ENCODE results near the gene ST6GALNAC2.
"Not testable (repeated sequence)": the region's sequence is repeated elsewhere in the genome, so short reads cannot be mapped to it uniquely, and the experiment has no call there.

The ST6GALNAC2 gene

DNA sequence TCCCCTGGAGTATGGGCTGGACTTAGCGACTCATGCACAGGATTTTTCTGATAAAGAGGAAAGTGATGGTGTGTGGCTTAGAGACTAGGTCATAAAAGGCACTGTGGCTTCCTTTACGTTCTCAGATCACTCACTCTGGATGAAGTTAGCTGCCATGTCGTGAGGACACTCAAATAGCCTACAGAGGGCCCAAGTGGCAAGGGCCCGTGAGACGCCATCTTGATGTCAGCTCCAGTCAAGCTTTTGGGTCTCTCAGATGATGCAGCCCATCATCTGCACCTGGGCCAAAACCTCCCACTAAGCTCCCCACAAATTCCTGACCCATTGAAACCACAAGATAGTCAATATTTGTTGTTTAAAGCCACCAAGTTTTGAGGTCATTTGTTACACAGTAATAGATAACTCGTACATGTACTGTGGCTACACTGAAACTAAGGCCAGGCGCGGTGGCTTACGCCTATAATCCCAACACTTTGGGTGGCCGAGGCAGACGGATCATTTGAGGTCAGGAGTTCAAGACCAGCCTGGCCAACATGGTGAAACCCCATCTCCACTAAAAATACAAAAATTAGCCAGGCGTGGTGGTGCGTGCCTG, 14.7 kb downstream of the ST6GALNAC2 start:
- DNase-seq (ENCODE audit: low read depth in 4 of 4, low spot score in 1 of 4): no peak

DNA sequence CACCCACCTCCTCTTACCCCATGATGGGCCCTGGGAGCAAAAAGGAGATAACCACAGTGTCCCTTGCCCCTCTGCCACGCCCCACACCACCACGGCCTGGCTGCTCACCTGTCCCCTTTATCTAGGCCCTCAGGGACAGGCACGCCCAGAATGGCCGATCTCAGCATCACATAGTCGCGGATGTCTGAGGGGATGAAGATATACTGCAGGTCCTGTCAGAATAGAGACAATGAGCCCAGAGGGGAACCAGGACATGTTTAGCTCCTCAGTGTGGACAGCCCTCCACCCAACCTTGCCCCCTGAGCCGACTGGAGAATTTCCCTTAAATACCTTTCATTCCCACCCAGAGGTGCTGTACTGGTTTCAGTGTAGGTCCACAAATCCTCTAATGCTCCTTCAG, 15.2 kb downstream of the ST6GALNAC2 start:
- DNase-seq (ENCODE audit: low read depth in 4 of 4, low spot score in 1 of 4): no peak

DNA sequence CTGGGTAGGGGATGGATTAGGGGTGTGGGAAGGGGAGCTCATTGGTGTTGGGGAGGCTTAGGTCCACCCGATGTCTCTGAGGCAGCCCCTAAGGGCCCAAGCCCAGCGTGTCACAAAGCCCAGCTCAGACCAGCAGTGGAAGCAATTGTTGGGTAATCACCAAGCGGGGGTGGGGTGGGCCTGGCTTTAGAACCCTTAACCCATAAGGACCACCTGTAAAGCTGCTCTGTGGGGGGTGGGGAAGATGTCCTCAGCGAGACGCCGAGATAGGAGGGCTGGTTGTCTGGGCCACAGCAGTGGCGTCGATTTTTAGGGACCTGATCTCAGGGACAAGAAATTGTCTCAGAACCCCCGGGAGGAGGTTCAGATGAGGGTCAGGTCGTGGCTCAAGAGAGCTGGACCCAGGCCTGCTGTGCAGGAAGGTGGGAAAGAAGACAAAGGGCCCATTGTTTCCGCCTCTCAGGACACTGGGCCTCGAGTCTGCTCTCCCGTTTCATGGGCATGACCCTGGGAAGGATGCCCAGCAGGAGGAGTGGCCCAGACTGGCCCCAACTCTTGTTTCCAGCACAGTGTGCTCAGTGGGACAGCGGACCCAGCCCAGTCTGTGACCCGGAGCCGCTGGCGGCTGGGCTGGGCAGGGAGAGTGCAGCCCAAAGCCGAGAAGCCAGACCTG, 15.9 kb downstream of the ST6GALNAC2 start:
- no peak for DNase-seq (ENCODE audit: low read depth in 4 of 4, low spot score in 1 of 4)

DNA sequence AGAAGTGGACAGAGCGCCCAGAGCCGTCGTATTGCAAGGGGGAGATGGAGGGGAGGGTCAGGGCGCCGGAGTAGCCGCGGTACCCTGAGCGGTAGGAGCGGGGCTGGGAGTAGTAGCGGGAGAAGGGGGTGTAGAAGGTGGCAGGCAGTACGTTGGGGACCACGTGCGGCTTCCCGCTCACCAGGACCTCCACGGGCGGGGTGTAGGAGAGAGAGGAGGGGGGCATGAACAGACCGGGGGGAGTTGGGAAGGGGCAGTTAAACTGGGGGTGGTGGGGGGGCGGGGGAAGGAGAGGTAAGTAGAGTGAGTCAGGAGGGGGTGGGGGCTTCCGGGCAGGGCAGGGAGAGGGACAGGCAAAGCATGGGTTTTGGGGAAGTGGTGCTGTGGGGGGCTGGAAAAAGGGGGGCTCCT, 16.8 kb downstream of the ST6GALNAC2 start:
- no peak for DNase-seq (ENCODE audit: low read depth in 4 of 4, low spot score in 1 of 4)

DNA sequence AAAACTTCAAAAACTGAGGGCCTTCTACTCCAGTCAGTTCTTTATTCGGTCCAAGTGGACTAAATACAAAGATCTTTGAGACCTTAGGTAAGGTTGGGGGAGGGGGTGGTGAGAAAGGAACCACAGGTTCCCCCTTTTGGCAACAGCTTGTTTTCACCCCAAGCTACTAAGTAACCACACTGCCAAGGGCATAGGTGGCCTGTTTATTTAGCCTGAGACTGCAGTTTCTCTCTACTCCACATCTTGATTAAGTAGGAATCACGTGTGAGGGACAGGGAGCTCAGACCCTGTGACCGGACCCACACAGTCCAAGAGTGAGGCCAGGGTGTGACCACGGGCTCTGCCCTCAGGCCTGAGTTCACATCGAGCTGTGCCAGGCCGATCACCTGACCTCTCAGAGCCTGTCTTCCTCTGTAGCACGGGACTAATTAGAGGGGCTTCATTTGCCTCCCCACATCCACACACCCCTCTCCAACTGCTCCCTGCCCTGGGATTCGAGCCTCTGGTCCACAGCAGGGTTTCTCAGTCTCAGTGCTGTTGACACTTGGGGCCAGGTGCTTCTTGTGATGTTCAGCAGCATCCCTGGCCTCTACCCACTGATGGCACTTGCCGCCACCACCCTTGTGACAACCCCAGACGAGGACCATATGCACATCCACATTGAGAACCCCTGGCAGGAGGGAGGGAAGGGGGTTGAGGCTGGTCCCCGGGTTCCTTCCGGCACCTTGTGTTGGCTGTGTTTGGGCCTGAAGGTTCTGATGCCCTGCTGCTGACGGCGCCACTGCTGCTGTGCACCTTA, 17.8 kb downstream of the ST6GALNAC2 start:
- no peak for DNase-seq (ENCODE audit: low read depth in 4 of 4, low spot score in 1 of 4)

DNA sequence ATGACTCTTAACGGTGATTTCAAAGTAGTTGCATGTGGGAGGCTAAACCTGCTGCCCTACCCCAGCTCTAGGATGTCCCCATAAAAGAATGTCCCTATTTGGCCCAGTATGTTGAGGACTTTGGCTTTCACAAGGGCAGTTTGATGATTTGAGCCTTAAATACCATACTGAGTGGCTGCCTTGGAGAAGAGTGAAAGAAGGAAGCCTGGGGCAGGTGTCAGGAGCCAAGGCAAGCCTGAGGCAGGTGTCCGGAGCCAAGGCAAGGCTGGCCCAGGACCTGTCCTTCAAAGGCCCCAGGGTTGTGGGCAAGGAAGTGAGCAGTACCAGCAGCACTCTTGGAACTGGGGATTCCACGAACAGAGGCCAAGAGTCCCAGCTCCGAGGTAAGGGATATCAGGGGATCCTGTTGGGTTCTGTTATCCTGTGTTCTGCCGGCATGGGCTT, 18.6 kb downstream of the ST6GALNAC2 start:
- DNase-seq (ENCODE audit: low read depth in 4 of 4, low spot score in 1 of 4): no peak

DNA sequence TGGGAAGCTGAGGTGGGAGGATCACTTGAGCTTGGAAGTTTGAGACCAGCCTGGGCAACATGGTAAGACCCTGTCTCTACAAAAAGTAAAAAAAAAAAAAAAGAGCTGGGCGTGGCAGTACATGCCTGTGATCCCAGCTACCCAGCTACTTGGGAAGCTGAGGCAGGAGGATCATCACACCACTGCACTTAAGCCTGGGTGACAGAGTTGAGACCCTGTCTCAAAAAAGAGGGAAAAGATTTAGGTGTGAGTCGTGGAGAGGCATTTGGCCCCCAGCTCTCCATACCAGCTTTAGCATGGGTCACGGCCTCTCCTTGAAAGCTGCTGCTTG, 19.1 kb downstream of the ST6GALNAC2 start:
- no peak for DNase-seq (ENCODE audit: low read depth in 4 of 4, low spot score in 1 of 4)

DNA sequence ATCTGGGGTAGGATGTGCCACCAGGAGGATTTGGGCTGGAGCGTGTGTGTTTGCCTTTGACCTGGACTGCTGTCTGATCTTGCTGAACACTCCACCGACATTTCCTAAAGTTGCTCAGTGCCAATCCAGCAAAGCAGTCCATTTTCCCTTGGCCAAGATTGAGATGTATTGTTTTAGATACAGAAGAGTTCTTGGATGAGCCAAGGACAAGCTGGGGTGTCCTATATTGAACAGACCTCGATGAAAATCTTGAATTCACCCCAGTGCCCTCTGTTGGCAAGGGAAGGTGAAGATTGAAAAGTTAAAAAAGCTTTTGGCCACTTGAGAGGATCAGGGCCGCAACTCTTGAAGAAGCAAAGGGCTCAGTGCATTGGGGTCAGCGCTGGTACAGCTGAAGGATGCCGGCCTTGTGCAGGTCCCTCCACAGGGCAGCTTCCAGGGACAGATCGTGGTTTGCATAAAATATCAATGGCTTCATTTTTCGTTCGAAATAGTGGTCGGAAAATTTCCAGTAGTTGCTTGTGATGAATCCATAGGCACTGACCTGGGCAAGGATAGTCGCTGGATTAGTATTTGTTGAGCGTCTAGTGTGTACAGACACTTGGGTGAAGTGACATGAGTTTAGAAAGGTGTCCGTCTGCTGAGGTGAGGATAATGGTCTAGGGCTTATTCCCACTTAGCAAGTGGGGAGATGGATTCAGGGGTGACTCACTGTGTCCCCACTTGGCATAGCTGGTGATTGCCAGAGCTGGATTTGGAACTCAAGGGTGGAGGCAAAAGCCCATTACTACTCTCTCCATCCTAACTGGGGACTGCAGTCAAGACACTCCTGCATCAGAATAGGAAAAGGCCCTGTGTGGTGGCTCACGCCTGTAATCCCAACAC, 19.7 kb downstream of the ST6GALNAC2 start:
- DNase-seq (ENCODE audit: low read depth in 4 of 4, low spot score in 1 of 4): no peak

DNA sequence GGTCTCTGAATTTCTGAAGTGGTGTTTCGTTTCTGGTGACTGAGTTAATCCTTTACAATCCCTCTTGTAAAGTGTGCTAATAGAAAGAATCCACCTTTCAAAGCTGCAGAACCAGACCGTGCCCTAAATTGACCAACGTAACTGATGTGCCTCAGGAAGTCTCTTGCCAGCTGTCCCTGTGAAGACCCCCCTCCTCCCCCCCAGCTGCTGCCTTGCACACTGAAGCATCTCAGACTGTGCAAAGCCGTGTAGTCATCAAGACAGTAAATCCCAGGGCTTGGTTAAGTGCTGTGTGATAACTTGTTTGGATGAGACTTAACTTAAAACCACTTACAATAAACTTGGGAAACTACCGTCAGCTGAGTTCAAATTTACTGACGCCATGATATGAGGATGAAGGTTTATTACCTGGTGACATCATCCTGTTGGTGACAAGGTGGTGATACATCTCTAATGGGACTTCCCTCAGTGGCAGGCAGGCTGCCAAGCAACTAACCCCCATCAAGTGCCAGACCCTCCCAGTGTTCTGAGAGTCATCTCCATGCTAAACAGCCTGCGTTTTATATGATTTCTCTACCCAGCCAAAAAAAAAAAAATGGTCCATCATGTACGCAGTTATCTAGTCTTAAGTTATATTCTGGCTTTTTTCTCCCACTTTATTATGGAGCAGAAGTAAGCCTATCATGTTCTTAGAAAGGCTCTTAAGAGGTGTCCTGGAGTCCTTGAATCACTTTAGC, 20.5 kb downstream of the ST6GALNAC2 start:
- DNase-seq (ENCODE audit: low read depth in 4 of 4, low spot score in 1 of 4): not testable (repeated sequence)

DNA sequence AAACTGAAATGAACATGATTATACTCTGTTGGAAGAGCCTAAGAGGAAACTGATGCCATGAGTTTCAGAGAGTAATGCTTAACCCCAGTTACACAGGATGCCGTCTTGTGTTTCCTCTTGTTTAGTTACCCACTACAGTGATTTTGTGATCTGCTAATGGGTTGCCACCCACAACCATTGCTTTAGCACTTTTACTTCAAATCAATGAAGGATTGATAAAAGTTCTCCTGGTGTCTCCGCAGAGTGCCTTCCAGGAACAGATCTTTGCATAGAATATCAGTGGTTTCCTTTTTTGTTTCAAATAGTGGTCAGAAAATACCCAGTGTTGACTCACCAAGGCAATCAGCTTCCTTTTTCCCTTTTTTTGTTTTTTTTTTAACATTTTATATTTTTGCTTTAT, 22.3 kb downstream of the ST6GALNAC2 start:
- not testable (repeated sequence) for DNase-seq (ENCODE audit: low read depth in 4 of 4, low spot score in 1 of 4)

DNA sequence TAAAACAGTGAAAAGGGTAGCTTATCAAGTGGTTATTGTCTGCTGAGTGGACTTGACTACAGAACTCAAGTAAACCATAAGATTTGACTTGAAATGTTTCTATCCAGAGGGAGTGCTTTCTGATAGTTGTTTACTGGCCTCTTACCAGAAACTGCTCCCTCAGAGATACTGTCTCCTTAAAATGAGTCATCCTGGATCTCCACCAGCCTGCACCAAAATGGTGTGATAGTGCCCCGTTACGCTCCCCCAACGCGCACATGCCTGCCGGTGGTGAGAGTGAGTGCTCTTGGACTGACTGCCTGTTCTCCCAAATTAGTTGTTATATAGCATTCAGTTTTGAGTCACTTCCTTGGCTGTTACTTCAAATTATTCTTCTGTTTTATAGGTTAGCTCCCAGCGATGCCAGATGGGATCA, 22.9 kb downstream of the ST6GALNAC2 start:
- DNase-seq (ENCODE audit: low read depth in 4 of 4, low spot score in 1 of 4): no peak

DNA sequence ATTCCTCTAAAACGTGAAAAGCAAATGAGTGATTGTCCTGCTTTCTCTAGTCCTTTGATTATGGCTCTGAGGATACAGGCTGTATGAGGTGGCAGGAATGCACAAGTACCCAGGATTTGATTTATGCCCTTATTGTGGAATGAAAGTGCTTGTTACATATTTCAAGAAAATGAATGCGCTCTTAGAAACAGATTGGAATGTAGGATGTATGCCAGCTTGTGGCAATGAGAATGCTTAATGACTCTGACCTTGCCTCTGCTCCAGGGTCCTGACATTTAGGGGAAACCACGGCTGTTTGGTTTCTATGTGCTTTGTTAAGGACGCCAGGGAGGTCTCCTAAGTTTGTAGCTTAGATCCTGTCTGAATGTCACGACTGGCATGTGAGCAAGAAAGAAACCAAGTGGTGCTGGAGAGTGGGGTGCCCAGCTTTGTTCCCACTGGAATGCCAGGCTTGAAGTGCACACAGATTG, 23.8 kb downstream of the ST6GALNAC2 start:
- no peak for DNase-seq (ENCODE audit: low read depth in 4 of 4, low spot score in 1 of 4)

DNA sequence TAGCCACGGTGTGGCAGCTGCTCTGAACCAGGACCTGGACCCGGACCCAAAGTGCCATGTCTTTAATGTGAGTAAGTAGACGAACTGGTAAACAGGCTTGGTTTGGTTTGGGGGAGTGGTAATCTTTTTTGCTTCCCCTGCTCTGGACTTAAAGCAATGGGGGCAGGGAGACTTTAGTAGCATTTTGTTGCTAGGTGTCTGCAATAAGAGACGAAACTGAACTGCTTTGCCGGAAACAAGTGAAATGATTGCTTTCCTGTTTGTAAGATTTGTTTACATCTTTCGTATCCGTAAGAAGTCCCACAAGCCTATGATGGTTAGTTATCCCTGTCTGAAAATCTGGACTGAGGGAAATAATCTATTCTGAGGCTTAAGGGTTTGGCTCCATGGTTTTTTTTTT, 24.3 kb downstream of the ST6GALNAC2 start:
- DNase-seq (ENCODE audit: low read depth in 4 of 4, low spot score in 1 of 4): no peak

DNA sequence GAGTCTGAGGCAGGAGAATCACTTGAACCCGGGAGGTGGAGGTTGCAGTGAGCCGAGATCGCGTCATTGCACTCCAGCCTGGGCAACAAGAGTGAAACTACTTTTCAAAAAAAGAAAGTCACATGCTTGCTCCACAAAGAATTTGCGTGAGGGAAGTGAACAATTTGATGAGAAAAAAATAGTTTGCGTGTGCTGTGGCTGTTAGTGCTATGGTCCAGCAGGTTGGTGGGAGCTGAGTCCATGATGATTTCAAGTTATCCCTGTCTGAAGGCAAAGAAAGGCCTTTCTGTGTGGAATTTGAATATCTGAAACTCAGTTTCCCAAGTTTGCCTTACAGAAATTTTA, 24.8 kb downstream of the ST6GALNAC2 start:
- DNase-seq (ENCODE audit: low read depth in 4 of 4, low spot score in 1 of 4): no peak

DNA sequence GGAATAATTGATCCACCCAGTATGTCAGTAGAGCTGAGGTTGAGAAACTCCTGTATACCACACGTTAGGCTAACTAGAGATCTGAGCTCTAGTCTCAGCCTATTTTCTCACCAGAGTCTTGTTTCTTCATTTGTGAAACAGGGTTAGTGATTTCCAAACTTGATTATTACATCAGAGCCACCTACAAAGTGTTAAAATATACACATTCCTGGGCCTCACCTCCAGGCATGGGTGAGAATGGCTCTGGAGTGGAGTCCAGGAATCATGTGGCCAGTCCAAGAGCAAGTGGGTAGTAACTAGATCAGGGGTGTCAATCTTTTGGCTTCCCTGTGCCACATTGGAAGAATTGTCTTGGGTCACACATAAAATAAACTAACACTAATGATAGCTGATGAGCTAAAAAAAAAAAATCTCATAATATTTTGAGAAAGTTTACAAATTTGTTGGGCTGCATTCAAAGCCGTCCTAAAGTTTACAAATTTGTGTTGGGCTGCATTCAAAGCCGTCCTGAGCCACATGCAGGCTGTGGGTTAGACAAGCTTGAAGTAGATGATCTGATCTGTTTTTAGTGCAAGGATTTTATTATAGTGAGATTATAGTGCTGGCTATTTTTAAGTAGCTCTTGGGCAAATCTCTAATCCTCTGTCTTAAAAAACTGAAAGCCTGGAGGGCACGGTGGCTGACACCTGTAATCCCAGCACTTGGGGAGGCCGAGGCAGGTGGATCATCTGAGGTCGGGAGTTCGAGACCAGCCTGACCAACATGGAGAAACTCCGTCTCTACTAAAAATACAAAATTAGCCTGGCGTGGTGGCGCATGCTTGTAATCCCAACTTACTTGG, 25.4 kb downstream of the ST6GALNAC2 start:
- no peak for DNase-seq (ENCODE audit: low read depth in 4 of 4, low spot score in 1 of 4)

DNA sequence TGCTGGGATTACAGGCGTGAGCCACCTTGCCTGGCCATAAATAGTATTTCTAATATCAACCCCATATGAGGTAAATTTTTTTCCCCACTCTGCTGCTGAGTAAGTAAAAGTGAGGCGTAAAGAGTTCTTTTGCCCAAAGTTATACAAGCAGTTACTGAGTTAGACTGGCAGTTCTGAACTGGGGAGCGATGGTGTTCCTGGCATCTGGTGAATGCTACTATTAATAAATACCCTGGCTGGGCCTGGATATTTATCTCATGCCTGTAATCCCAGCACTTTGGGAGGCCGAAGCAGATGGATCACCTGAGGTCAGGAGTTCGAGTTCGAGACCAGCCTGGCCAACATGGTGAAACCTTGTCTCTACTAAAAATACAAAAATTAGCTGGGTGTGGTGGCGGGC, 26.2 kb downstream of the ST6GALNAC2 start:
- not testable (repeated sequence) for DNase-seq (ENCODE audit: low read depth in 4 of 4, low spot score in 1 of 4)

DNA sequence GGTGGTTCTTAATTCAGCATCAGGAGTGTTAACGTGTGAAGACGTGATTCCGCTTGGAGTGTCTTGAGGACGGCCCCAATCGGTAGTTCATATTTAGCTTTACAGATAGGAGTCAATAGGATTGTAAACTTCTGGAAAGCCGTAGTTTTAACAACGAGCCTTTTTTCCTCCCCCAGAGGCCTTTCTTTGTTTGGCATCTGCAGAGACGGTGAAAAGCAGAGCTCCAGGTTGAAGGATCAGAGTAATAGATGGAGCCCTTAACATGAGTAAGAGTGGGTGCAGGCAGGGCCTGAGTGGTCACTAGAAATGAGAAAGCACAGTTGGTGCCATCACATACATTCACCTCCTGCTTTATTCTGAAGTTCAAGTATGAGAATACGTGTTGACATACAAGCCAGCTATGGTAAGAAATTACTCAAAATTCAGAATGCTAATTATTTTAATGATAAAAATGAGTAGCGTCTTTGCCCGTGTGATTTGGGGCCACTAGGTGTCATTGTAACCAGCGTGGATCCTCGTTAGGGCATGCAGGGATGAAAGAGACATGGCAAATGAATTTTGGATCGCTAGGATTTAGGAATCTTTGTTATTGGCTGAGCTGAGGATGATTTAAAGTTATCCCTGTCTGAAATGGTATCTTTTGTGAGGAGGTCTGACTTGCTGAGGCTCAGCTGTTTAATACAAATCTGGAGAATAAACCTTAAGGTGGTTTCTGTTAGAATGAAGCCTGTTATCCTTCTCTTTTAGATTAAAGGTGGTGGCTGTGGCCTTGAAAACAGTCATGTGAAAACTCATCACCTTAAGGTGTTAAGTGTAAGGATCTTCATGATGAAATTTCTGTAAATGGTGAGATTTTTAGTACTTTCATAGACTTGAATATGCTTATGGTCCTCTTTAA, 27.2 kb downstream of the ST6GALNAC2 start:
- no peak for DNase-seq (ENCODE audit: low read depth in 4 of 4, low spot score in 1 of 4)

DNA sequence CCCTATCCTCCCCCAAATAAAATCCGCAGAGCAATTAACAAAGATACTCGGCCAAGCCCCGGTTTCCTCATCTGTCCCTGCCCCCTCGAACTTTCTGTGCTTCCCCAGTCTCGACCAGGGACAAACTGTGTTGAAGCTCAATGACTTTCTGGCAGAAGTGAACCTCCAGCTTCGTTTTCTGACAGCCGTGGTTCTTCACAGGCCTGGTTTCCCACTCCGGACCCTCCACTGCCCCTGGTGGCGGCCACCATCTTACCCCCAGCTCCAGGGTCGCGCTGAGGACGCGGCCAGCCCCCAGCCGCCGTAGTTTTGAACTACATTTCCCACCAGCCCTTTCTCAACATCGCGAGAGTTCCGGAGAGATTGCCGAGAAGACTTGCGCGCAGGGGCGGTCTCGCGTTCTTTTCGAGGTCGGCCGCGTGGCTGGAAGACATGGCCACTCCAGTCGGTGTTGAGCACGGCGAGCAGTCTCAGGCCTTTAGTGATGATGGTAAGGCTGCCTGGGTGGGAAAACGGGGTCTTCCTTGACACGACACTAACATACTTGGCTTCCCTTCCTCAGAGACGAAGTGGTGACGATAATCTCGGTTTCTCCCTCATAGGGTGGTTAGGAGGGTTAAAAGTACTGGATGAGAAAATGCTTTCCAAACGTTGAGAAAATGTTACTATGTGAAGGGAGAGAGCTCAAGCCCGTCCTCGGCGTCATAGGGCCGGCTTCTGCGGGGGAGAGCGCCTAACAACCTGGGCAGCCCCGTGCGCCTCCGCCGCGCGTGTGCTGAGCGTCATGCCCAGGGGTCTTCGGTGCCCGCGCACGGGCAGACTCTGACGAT, 28.1 kb downstream of the ST6GALNAC2 start:
- peak; percentile 85 to 88 (median 86) for DNase-seq (ENCODE audit: low read depth in 4 of 4, low spot score in 1 of 4)
